ENCODE results near the gene TTF2.

GRCh38 chr1:117146072-117146471 lies 85.9 kb downstream of the TTF2 start:
- no peak for TF ChIP-seq CTCF (optimal IDR thresholded peaks at IDR 0.05 in 1 of 3, IDR thresholded peaks at IDR 0.05 in 1 of 3, conservative IDR thresholded peaks at IDR 0.05 in 1 of 3; ENCODE audit: extremely low read depth in 1 of 3, insufficient read depth in 2 of 3, low read length in 3 of 3)
- no peak for TF ChIP-seq EZH2 (IDR thresholded peaks at IDR 0.05; ENCODE audit: low read length)

Measured in keratinocyte (primary cell).